ENCODE measurements around the gene ABL1.

Gene ABL1

DNA sequence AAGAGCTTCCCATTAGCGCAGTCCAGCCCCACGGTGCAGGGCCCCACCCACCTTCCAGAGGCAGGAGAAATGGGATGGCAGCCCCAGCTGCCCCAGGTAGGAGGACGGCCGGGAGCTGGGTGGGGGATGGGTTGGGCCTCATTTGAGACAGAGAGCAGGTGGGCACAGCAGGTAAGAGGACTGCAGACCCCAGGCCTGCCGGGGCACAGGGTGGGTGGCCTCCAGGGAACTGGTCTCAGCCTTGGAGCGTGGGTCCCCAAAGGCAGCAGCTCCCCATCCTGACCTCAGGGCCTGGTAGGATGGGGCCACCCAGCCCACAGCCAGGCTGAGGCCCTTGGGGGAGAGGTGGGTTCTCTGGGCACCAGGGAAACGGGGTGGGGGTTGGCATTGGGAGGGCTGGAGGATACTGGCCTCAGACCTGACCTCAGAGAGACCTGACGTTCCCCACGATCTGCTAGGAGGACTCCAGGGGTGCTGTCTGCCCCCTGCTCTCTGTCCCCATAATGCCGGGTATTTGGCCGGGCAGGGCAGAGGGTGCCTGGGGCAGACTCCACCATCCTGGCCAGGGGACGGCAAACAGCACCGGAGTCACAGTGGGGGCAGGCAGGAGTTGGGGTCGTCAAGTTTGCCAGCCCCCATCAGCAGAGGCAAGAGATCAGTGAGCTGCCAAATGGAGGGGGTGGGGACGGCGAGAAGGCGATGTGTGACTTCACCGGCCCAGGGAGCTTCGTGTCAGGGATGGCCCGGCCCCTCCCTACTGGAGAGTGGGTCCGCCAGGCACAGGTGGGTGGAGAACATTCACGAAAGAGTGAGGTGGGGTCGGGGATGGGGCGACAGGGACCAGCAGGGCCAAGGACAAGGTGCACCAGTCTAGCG, 68.4 kb downstream of the ABL1 start:
- H3K4me3 ChIP-seq (ENCODE audit: low read depth, low read length) = no peak overlapping the region
- TF ChIP-seq, protein P1, sequence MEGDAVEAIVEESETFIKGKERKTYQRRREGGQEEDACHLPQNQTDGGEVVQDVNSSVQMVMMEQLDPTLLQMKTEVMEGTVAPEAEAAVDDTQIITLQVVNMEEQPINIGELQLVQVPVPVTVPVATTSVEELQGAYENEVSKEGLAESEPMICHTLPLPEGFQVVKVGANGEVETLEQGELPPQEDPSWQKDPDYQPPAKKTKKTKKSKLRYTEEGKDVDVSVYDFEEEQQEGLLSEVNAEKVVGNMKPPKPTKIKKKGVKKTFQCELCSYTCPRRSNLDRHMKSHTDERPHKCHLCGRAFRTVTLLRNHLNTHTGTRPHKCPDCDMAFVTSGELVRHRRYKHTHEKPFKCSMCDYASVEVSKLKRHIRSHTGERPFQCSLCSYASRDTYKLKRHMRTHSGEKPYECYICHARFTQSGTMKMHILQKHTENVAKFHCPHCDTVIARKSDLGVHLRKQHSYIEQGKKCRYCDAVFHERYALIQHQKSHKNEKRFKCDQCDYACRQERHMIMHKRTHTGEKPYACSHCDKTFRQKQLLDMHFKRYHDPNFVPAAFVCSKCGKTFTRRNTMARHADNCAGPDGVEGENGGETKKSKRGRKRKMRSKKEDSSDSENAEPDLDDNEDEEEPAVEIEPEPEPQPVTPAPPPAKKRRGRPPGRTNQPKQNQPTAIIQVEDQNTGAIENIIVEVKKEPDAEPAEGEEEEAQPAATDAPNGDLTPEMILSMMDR (IDR thresholded peaks at IDR 0.05; ENCODE audit: low read depth, low read length, missing control alignments) = no peak
- DNase-seq (ENCODE audit: low read depth) = no peak

GRCh38 chr9:130904070-130905044, 69.3 kb downstream of the ABL1 start:
- no peak for DNase-seq (ENCODE audit: low read depth)
- no peak overlapping the region for H3K4me3 ChIP-seq (ENCODE audit: low read depth, low read length)
- TF ChIP-seq, protein P1 (IDR thresholded peaks at IDR 0.05; ENCODE audit: low read depth, low read length, missing control alignments) = no peak

GRCh38 chr9:130905125-130905901, 70.3 kb downstream of the ABL1 start:
- DNase-seq (ENCODE audit: low read depth) = no peak
- TF ChIP-seq, protein P1 (IDR thresholded peaks at IDR 0.05; ENCODE audit: low read depth, low read length, missing control alignments) = no peak
- no peak overlapping the region for H3K4me3 ChIP-seq (ENCODE audit: low read depth, low read length)

GRCh38 chr9:130905902-130906734, 71.1 kb downstream of the ABL1 start:
- TF ChIP-seq, protein P1 (IDR thresholded peaks at IDR 0.05; ENCODE audit: low read depth, low read length, missing control alignments) = no peak
- DNase-seq (ENCODE audit: low read depth) = no peak
- no peak overlapping the region for H3K4me3 ChIP-seq (ENCODE audit: low read depth, low read length)

- TF ChIP-seq, protein P1 (IDR thresholded peaks at IDR 0.05; ENCODE audit: low read depth, low read length, missing control alignments) = no peak
- DNase-seq (ENCODE audit: low read depth) = no peak
These were observed 71.8 kb downstream of the ABL1 start for GRCh38 chr9:130906735-130907416.

More at GRCh38 chr9:130906735-130907416, 71.8 kb downstream of the ABL1 start:
- H3K4me3 ChIP-seq (ENCODE audit: low read depth, low read length) = no peak overlapping the region

All from GM12864 (cell line).